ENCODE data around the gene SYNGR2. TPM values are rescaled to one million over a fixed set of nuclear protein-coding genes. Genes with fewer than 3 reads are reported as not detected.

SYNGR2 gene
- total and polyA plus RNA-seq, 9 of the 15 experiments (the other 6 are each of a cell fraction or from before 2014, with no cell fraction given), result 1.4 to 173 (median 87.8) TPM

DNA sequence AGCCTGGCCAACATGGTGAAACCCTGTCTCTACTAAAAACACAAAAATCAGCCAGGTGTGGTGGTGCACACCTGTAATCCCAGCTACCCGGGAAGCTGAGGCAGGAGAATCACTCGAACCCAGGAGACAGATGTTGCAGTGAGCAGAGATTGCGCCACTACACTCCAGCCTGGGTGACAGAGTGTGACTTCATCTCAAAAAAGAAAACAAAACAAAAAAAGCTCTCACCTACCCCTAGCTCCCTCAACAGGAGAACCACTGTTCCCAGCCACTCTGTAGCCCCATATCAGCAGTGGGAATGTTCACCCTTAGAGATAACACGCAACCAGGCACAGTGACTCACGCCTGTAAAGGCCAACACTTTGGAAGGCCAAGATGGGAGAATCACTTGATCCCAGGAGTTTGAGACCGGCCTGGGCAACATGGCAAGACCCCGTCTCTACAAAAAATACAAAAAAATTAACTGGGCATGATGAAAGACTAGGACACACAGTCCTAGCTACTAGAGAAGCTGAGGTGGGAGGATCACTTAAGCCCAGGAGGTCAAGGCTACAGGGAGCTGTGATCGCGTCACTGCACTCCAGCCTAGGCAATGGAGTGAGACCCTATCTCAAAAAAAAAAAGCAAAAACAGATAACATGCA, 32.4 kb upstream of the SYNGR2 start (continued):
- TF ChIP-seq, protein P1, sequence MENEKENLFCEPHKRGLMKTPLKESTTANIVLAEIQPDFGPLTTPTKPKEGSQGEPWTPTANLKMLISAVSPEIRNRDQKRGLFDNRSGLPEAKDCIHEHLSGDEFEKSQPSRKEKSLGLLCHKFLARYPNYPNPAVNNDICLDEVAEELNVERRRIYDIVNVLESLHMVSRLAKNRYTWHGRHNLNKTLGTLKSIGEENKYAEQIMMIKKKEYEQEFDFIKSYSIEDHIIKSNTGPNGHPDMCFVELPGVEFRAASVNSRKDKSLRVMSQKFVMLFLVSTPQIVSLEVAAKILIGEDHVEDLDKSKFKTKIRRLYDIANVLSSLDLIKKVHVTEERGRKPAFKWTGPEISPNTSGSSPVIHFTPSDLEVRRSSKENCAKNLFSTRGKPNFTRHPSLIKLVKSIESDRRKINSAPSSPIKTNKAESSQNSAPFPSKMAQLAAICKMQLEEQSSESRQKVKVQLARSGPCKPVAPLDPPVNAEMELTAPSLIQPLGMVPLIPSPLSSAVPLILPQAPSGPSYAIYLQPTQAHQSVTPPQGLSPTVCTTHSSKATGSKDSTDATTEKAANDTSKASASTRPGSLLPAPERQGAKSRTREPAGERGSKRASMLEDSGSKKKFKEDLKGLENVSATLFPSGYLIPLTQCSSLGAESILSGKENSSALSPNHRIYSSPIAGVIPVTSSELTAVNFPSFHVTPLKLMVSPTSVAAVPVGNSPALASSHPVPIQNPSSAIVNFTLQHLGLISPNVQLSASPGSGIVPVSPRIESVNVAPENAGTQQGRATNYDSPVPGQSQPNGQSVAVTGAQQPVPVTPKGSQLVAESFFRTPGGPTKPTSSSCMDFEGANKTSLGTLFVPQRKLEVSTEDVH (IDR thresholded peaks at IDR 0.05; ENCODE audit: low read depth, partially characterized antibody), result no peak
- TF ChIP-seq, protein P2, sequence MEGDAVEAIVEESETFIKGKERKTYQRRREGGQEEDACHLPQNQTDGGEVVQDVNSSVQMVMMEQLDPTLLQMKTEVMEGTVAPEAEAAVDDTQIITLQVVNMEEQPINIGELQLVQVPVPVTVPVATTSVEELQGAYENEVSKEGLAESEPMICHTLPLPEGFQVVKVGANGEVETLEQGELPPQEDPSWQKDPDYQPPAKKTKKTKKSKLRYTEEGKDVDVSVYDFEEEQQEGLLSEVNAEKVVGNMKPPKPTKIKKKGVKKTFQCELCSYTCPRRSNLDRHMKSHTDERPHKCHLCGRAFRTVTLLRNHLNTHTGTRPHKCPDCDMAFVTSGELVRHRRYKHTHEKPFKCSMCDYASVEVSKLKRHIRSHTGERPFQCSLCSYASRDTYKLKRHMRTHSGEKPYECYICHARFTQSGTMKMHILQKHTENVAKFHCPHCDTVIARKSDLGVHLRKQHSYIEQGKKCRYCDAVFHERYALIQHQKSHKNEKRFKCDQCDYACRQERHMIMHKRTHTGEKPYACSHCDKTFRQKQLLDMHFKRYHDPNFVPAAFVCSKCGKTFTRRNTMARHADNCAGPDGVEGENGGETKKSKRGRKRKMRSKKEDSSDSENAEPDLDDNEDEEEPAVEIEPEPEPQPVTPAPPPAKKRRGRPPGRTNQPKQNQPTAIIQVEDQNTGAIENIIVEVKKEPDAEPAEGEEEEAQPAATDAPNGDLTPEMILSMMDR (IDR thresholded peaks at IDR 0.05 in 2 of 3, conservative IDR thresholded peaks at IDR 0.05 in 1 of 3; ENCODE audit: insufficient read depth in 2 of 3, low read depth in 1 of 3, low read length in 3 of 3), result 0 out of 6 replicates have a peak, but pooled peaks of 1 of the 3 experiments have one; percentile 7
- no peak for TF ChIP-seq NR2C2 (CRISPR knock-in tag; IDR thresholded peaks at IDR 0.05)
- 0 out of 2 replicates have a peak, but pooled peaks have one; percentile 19 for TF ChIP-seq NR2C2 (tag; IDR thresholded peaks at IDR 0.05)
- TF ChIP-seq POLR2G (IDR thresholded peaks at IDR 0.05; ENCODE audit: low read depth, low read length), result no peak
- 0 out of 2 replicates have a peak, but pooled peaks have one; percentile 59 for TF ChIP-seq SREBF2 (CRISPR knock-in tag; IDR thresholded peaks at IDR 0.05)
- no peak for TF ChIP-seq HSF4 (CRISPR knock-in tag; IDR thresholded peaks at IDR 0.05; ENCODE audit: borderline replicate concordance)
- no peak for TF ChIP-seq KLF10 (CRISPR knock-in tag; IDR thresholded peaks at IDR 0.05)
- TF ChIP-seq MTA1 (IDR thresholded peaks at IDR 0.05; ENCODE audit: borderline replicate concordance), result peak; percentile 53; the same call in 1 of the 2 replicates
- peak; percentile 79 for TF ChIP-seq ATF7 (IDR thresholded peaks at IDR 0.05)
- TF ChIP-seq ESRRA (IDR thresholded peaks at IDR 0.05; ENCODE audit: borderline replicate concordance, low read depth), result 0 out of 2 replicates have a peak, but pooled peaks have one; percentile 12
- peak; percentile 89 for TF ChIP-seq SMARCE1 (IDR thresholded peaks at IDR 0.05)
- TF ChIP-seq, protein P3, sequence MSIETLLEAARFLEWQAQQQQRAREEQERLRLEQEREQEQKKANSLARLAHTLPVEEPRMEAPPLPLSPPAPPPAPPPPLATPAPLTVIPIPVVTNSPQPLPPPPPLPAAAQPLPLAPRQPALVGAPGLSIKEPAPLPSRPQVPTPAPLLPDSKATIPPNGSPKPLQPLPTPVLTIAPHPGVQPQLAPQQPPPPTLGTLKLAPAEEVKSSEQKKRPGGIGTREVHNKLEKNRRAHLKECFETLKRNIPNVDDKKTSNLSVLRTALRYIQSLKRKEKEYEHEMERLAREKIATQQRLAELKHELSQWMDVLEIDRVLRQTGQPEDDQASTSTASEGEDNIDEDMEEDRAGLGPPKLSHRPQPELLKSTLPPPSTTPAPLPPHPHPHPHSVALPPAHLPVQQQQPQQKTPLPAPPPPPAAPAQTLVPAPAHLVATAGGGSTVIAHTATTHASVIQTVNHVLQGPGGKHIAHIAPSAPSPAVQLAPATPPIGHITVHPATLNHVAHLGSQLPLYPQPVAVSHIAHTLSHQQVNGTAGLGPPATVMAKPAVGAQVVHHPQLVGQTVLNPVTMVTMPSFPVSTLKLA (conservative IDR thresholded peaks at IDR 0.05), result 0 out of 4 replicates have a peak, but pooled peaks of 1 of the 2 experiments have one; percentile 29
- TF ChIP-seq ZFPM2 (CRISPR knock-in tag; IDR thresholded peaks at IDR 0.05), result no peak
- TF ChIP-seq, protein P4, sequence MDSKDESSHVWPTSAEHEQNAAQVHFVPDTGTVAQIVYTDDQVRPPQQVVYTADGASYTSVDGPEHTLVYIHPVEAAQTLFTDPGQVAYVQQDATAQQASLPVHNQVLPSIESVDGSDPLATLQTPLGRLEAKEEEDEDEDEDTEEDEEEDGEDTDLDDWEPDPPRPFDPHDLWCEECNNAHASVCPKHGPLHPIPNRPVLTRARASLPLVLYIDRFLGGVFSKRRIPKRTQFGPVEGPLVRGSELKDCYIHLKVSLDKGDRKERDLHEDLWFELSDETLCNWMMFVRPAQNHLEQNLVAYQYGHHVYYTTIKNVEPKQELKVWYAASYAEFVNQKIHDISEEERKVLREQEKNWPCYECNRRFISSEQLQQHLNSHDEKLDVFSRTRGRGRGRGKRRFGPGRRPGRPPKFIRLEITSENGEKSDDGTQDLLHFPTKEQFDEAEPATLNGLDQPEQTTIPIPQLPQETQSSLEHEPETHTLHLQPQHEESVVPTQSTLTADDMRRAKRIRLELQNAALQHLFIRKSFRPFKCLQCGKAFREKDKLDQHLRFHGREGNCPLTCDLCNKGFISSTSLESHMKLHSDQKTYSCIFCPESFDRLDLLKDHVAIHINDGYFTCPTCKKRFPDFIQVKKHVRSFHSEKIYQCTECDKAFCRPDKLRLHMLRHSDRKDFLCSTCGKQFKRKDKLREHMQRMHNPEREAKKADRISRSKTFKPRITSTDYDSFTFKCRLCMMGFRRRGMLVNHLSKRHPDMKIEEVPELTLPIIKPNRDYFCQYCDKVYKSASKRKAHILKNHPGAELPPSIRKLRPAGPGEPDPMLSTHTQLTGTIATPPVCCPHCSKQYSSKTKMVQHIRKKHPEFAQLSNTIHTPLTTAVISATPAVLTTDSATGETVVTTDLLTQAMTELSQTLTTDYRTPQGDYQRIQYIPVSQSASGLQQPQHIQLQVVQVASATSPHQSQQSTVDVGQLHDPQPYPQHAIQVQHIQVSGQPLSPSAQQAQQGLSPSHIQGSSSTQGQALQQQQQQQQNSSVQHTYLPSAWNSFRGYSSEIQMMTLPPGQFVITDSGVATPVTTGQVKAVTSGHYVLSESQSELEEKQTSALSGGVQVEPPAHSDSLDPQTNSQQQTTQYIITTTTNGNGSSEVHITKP (IDR thresholded peaks at IDR 0.05; ENCODE audit: partially characterized antibody), result no peak
- peak; percentile 77 for TF ChIP-seq HDAC2 (IDR thresholded peaks at IDR 0.05)
- TF ChIP-seq CBFA2T3 (IDR thresholded peaks at IDR 0.05), result peak; percentile 62; the same call in 1 of the 2 replicates
- TF ChIP-seq ILF3 (IDR thresholded peaks at IDR 0.05; ENCODE audit: borderline replicate concordance), result no peak

All from K562 (cell line).